Stimulated activated naive CD8-positive, alpha-beta T cell treated with anti-CD3 and anti-CD28 coated beads, Interleukin-15, amount 100 ng/mL, for 72 hours (primary cell): ENCODE measurements around the gene CMPK2.
"Not testable (repeated sequence)": the region's sequence is repeated elsewhere in the genome, so short reads cannot be mapped to it uniquely, and the experiment has no call there.

Experiments
- ATAC-seq: fragments of 150-1000 bp; cut with Tn5 transposase; 2 replicates; pipeline ENCODE4 v1.10.0; 2021; ENCODE audit warnings: mild to moderate bottlenecking, moderate library complexity
- DNase-seq, 2 donors: peaks; one replicate each; pipeline ENCODE4 v3.0.0; 2021 to 2022
- H3K27ac Mint-ChIP-seq, 2 donors: one replicate each; pipeline ENCODE4 v1.8.0; 2022; ENCODE audit warnings: mild to moderate bottlenecking in 2 of 2, mixed read lengths in 2 of 2, moderate library complexity in 2 of 2
- H3K27me3 Mint-ChIP-seq: one replicate; pipeline ENCODE4 v1.8.0; 2022; ENCODE audit warnings: mixed read lengths
- H3K4me1 Mint-ChIP-seq: one replicate; pipeline ENCODE4 v1.8.0; 2022; ENCODE audit warnings: mild to moderate bottlenecking, mixed read lengths
- H3K4me3 Mint-ChIP-seq, 2 donors: one replicate each; pipeline ENCODE4 v1.8.0; 2022; ENCODE audit warnings: mild to moderate bottlenecking in 2 of 2, mixed read lengths in 2 of 2, moderate library complexity in 1 of 2
- H3K9me3 Mint-ChIP-seq, 2 donors: one replicate each; pipeline ENCODE4 v1.8.0; 2022; ENCODE audit warnings: mixed read lengths in 2 of 2

CMPK2 gene

GRCh38 chr2:6865346-6866274, at the start of gene CMPK2:
Gene CMPK2, minus strand, starts transcription at chr2:6865907. Its CDS starts 211 bp downstream, at chr2:6865696.
- H3K27ac Mint-ChIP-seq: peak within 1 kb of the TSS; percentile 90 to 97
- H3K9me3 Mint-ChIP-seq: peaks cover 2 to 10% of the 10 kb centered on the region in 2 donors
- DNase-seq: peak; percentile 84 to 88
- no peaks in the 10 kb centered on the region for H3K27me3 Mint-ChIP-seq
- H3K4me3 Mint-ChIP-seq: peak within 1 kb of the TSS; percentile 87 to 99
- peaks cover 23% of the 10 kb centered on the region for H3K4me1 Mint-ChIP-seq
- ATAC-seq: peak; percentile 86

- no peak for DNase-seq
- Mint-ChIP-seq H3K27ac (no peak overlapping the region), H3K27me3 (no peaks in the 10 kb centered on the region), H3K4me1 (peaks cover 85% of the 10 kb centered on the region), H3K4me3 (peak overlapping the region in 1 of 2 donors; percentile 47), H3K9me3 (no peaks in the 10 kb centered on the region)
- no peak for ATAC-seq
Observed at GRCh38 chr2:6915399-6915798, 49.7 kb upstream of the CMPK2 start.

- Mint-ChIP-seq H3K27ac (peak overlapping the region; percentile 75 to 85), H3K9me3 (no peaks in the 10 kb centered on the region), H3K4me3 (peak overlapping the region; percentile 57 to 80), H3K4me1 (peaks cover 85% of the 10 kb centered on the region), H3K27me3 (no peaks in the 10 kb centered on the region)
- DNase-seq (peak in 1 of 2 donors; percentile 36), ATAC-seq (no peak)
Observed at GRCh38 chr2:6914828-6915227, 49.1 kb upstream of the CMPK2 start.

- peak; percentile 46 for ATAC-seq
- Mint-ChIP-seq H3K27ac (peak overlapping the region; percentile 96 to 99), H3K27me3 (no peaks in the 10 kb centered on the region), H3K4me3 (peak overlapping the region; percentile 86 to 93), H3K9me3 (no peaks in the 10 kb centered on the region), H3K4me1 (peaks cover 85% of the 10 kb centered on the region)
- peak; percentile 56 to 70 for DNase-seq
Observed at GRCh38 chr2:6913415-6914157, 47.9 kb upstream of the CMPK2 start.

GRCh38 chr2:6911721-6912120, 46.0 kb upstream of the CMPK2 start:
- no peak for DNase-seq
- H3K4me1 Mint-ChIP-seq: peaks cover 97% of the 10 kb centered on the region
- H3K4me3 Mint-ChIP-seq: peak overlapping the region; percentile 86 to 93
- peak overlapping the region; percentile 79 to 99 for H3K27ac Mint-ChIP-seq
- no peak for ATAC-seq
- H3K9me3 Mint-ChIP-seq: peaks cover 10 to 14% of the 10 kb centered on the region in 2 donors
- H3K27me3 Mint-ChIP-seq: no peaks in the 10 kb centered on the region

GRCh38 chr2:6909431-6910385, 44.0 kb upstream of the CMPK2 start:
- H3K9me3 Mint-ChIP-seq: peaks cover 10 to 22% of the 10 kb centered on the region in 2 donors
- no peaks in the 10 kb centered on the region for H3K27me3 Mint-ChIP-seq
- H3K27ac Mint-ChIP-seq: peak overlapping the region; percentile 95 to 99
- DNase-seq: peak; percentile 43 to 53
- peaks cover 90% of the 10 kb centered on the region for H3K4me1 Mint-ChIP-seq
- ATAC-seq: peak; percentile 74
- peak overlapping the region; percentile 64 to 93 for H3K4me3 Mint-ChIP-seq

- ATAC-seq: peak; percentile 22
- Mint-ChIP-seq H3K4me3 (peak overlapping the region in 1 of 2 donors; percentile 93), H3K9me3 (peaks cover 14 to 31% of the 10 kb centered on the region in 2 donors), H3K4me1 (peaks cover 76% of the 10 kb centered on the region), H3K27ac (peak overlapping the region; percentile 95 to 99), H3K27me3 (no peaks in the 10 kb centered on the region)
- no peak for DNase-seq
Observed at GRCh38 chr2:6908291-6908690, 42.6 kb upstream of the CMPK2 start.

- peaks cover 32 to 49% of the 10 kb centered on the region in 2 donors for H3K9me3 Mint-ChIP-seq
- DNase-seq: peak in 1 of 2 donors; percentile 48
- peaks cover 59% of the 10 kb centered on the region for H3K4me1 Mint-ChIP-seq
- peak overlapping the region; percentile 41 to 93 for H3K4me3 Mint-ChIP-seq
- peak overlapping the region; percentile 81 to 83 for H3K27ac Mint-ChIP-seq
- peak; percentile 80 for ATAC-seq
- H3K27me3 Mint-ChIP-seq: no peaks in the 10 kb centered on the region
Observed at GRCh38 chr2:6906165-6906741, 40.5 kb upstream of the CMPK2 start.

GRCh38 chr2:6905668-6906067, 40.0 kb upstream of the CMPK2 start:
- Mint-ChIP-seq H3K4me1 (peaks cover 53% of the 10 kb centered on the region), H3K27ac (no peak overlapping the region), H3K4me3 (peak overlapping the region in 1 of 2 donors; percentile 38), H3K9me3 (peaks cover 34 to 49% of the 10 kb centered on the region in 2 donors), H3K27me3 (no peaks in the 10 kb centered on the region)
- ATAC-seq: no peak
- no peak for DNase-seq

- peaks cover 35 to 43% of the 10 kb centered on the region in 2 donors for H3K9me3 Mint-ChIP-seq
- not testable (repeated sequence) for H3K27ac Mint-ChIP-seq, ATAC-seq, H3K27me3 Mint-ChIP-seq, DNase-seq, H3K4me3 Mint-ChIP-seq
- peaks cover 27% of the 10 kb centered on the region for H3K4me1 Mint-ChIP-seq
Observed at GRCh38 chr2:6902581-6902980, 36.9 kb upstream of the CMPK2 start.

- Mint-ChIP-seq H3K4me1 (peaks cover 13% of the 10 kb centered on the region), H3K27me3 (no peaks in the 10 kb centered on the region), H3K4me3 (no peak overlapping the region), H3K27ac (no peak overlapping the region), H3K9me3 (peaks cover 6 to 17% of the 10 kb centered on the region in 2 donors)
- no peak for ATAC-seq
- no peak for DNase-seq
Observed at GRCh38 chr2:6896930-6897759, 31.4 kb upstream of the CMPK2 start.

- Mint-ChIP-seq H3K27ac (peak overlapping the region in 1 of 2 donors; percentile 24), H3K9me3 (no peaks in the 10 kb centered on the region), H3K4me1 (peaks cover 13% of the 10 kb centered on the region), H3K4me3 (no peak overlapping the region), H3K27me3 (no peaks in the 10 kb centered on the region)
- no peak for DNase-seq
- ATAC-seq: no peak
Observed at GRCh38 chr2:6893876-6894482, 28.3 kb upstream of the CMPK2 start.

- no peak overlapping the region for H3K4me3 Mint-ChIP-seq
- no peak overlapping the region for H3K27ac Mint-ChIP-seq
- no peaks in the 10 kb centered on the region for H3K9me3 Mint-ChIP-seq
- no peaks in the 10 kb centered on the region for H3K27me3 Mint-ChIP-seq
- no peaks in the 10 kb centered on the region for H3K4me1 Mint-ChIP-seq
- DNase-seq: no peak
- no peak for ATAC-seq
Observed at GRCh38 chr2:6888724-6889123, 23.0 kb upstream of the CMPK2 start.
